Sigmoid colon (tissue), 4 donors: ENCODE data around the gene OR10V1.

Experiments
- EP300 ChIP-seq, 4 donors: sonication (generic); formaldehyde crosslinking; IDR thresholded peaks; one replicate each; pipeline ENCODE4 v1.6.1; 2017; ENCODE audit warnings: antibody characterized with exemption in 4 of 4
- POLR2A ChIP-seq, 2 donors: fragments of 450-650 bp; IDR thresholded peaks; one replicate each; pipeline ENCODE4 v1.6.1; 2016; ENCODE audit warnings: antibody characterized with exemption in 2 of 2, mild to moderate bottlenecking in 2 of 2, moderate library complexity in 2 of 2
- TF ChIP-seq, protein P1 (sequence below), 4 experiments: fragments of 450-650 bp in 3 of 4; fragments of 200-600 bp in 1 of 4; IDR thresholded peaks; one replicate each; pipeline ENCODE4 v1.5.1; 2016 to 2019; ENCODE audit warnings: antibody characterized with exemption in 4 of 4, mild to moderate bottlenecking in 3 of 4, moderate library complexity in 2 of 4

DNA sequence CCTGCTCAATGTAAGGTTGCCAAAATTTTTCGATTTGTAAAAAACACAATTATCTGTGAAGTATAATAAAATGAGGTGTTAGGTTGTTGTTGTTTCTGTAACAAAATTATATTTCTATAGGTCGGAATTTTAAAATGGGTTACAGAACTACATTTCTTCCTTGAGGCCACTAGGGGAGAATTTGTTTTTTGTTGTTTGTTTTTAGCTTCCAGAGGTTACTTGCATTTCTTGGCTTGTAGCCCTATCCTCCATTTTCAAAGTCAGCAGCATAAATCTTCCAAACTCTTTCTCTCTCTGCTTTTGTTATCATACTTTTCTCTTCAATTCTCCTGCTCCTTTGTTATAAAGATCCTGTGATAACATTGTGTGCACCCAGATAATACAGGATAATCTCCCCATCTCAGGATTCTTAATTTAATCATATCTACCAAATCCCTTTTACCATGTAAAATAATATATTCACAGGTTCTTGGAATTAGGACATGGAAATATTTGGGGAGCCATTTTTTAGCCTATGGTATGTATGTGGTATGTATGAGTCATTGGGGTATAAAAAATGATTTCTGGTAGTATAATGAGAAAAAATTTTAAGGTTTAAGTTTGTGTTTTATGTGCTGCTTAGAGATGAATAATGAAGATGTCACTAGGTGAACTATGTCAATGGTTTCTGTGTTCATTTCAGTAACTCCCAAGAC is 35.4 kb downstream of the OR10V1 start:
- TF ChIP-seq, protein P1, sequence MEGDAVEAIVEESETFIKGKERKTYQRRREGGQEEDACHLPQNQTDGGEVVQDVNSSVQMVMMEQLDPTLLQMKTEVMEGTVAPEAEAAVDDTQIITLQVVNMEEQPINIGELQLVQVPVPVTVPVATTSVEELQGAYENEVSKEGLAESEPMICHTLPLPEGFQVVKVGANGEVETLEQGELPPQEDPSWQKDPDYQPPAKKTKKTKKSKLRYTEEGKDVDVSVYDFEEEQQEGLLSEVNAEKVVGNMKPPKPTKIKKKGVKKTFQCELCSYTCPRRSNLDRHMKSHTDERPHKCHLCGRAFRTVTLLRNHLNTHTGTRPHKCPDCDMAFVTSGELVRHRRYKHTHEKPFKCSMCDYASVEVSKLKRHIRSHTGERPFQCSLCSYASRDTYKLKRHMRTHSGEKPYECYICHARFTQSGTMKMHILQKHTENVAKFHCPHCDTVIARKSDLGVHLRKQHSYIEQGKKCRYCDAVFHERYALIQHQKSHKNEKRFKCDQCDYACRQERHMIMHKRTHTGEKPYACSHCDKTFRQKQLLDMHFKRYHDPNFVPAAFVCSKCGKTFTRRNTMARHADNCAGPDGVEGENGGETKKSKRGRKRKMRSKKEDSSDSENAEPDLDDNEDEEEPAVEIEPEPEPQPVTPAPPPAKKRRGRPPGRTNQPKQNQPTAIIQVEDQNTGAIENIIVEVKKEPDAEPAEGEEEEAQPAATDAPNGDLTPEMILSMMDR (IDR thresholded peaks at IDR 0.05): no peak
- TF ChIP-seq POLR2A (IDR thresholded peaks at IDR 0.05) (no peak), EP300 (IDR thresholded peaks at IDR 0.05) (no peak)
